Activated T-cell treated with anti-CD3 and anti-CD28 coated beads, Interleukin-2, amount 50 U/mL, for 72 hours (primary cell): ENCODE data around the gene GALNT4. TPM values are rescaled to one million over a fixed set of nuclear protein-coding genes. Genes with fewer than 3 reads are reported as not detected.

Source experiments
- ATAC-seq, 2 donors: fragments of 150-1000 bp; cut with Tn5 transposase; replicated peaks in 1 of 2; 2 replicates each; pipeline ENCODE4 v1.10.0; 2021; ENCODE audit warnings: moderate library complexity in 2 of 2, mild to moderate bottlenecking in 1 of 2
- DNase-seq, 2 donors: peaks; one replicate each; pipeline ENCODE4 v3.0.0; 2021 to 2022; ENCODE audit warnings: mixed read lengths in 1 of 2
- H3K27ac Mint-ChIP-seq: one replicate; pipeline ENCODE4 v1.8.0; 2022; ENCODE audit warnings: mild to moderate bottlenecking, moderate library complexity, mixed read lengths
- H3K27me3 Mint-ChIP-seq: one replicate; pipeline ENCODE4 v1.8.0; 2022; ENCODE audit warnings: low read depth, mixed read lengths
- H3K36me3 Mint-ChIP-seq, 2 donors: one replicate each; pipeline ENCODE4 v1.8.0; 2022; ENCODE audit warnings: mixed read lengths in 2 of 2, mild to moderate bottlenecking in 1 of 2; ENCODE audit not compliant: insufficient read depth in 2 of 2
- H3K4me1 Mint-ChIP-seq: one replicate; pipeline ENCODE4 v1.8.0; 2022; ENCODE audit warnings: low read depth, mixed read lengths
- H3K4me3 Mint-ChIP-seq, 2 donors: one replicate each; pipeline ENCODE4 v1.8.0; 2022; ENCODE audit warnings: mild to moderate bottlenecking in 2 of 2, mixed read lengths in 2 of 2, moderate library complexity in 2 of 2
- H3K9me3 Mint-ChIP-seq, 2 donors: one replicate each; pipeline ENCODE4 v1.8.0; 2022; ENCODE audit warnings: mixed read lengths in 2 of 2
- total RNA-seq, 2 donors: library from RNA; stranded (reverse); gene quantifications; one replicate each; pipeline ENCODE4 v1.2.3, GENCODE V29; 2022

GALNT4 gene
- total RNA-seq, 2 donors from 2014 or later, result 6.7 to 10.6 TPM

- no peak overlapping the region for H3K27ac Mint-ChIP-seq
These were observed 27.1 kb downstream of the GALNT4 start for GRCh38 chr12:89497467-89497866.

DNA sequence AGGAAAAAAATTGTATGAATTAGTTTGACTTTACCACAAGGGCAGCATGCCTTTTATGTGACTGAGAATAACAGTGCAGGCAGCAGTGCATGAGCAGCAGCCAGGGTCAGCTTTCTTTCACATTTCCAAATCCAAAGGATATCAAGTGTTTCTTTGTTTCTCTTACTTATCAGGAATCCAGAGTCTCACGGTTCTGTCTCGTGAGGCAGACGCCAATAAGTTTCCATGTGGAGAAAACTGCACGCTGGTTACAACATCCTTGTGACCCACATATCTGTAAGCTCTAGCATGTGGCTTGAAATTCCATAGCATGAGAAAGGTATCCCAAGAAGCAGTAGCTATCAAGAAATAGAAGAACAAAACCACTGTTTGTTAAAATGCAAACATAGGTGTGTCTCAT is 27.6 kb downstream of the GALNT4 start:
- H3K4me3 Mint-ChIP-seq, result no peak overlapping the region
- H3K9me3 Mint-ChIP-seq, result peaks cover 2 to 3% of the 10 kb centered on the region in 2 donors
- no peaks in the 10 kb centered on the region for H3K27me3 Mint-ChIP-seq
- H3K36me3 Mint-ChIP-seq, result peaks cover 5 to 8% of the 10 kb centered on the region in 2 donors
- DNase-seq, result no peak
- no peak overlapping the region for H3K27ac Mint-ChIP-seq
- peaks cover 25% of the 10 kb centered on the region for H3K4me1 Mint-ChIP-seq
- no peak for ATAC-seq

More at GRCh38 chr12:89497467-89497866, 27.1 kb downstream of the GALNT4 start:
- Mint-ChIP-seq H3K27me3 (no peaks in the 10 kb centered on the region), H3K4me3 (no peak overlapping the region), H3K36me3 (peaks cover 7 to 8% of the 10 kb centered on the region in 2 donors), H3K9me3 (peaks cover 2 to 3% of the 10 kb centered on the region in 2 donors), H3K4me1 (peaks cover 25% of the 10 kb centered on the region)
- ATAC-seq (no peak), DNase-seq (no peak)

DNA sequence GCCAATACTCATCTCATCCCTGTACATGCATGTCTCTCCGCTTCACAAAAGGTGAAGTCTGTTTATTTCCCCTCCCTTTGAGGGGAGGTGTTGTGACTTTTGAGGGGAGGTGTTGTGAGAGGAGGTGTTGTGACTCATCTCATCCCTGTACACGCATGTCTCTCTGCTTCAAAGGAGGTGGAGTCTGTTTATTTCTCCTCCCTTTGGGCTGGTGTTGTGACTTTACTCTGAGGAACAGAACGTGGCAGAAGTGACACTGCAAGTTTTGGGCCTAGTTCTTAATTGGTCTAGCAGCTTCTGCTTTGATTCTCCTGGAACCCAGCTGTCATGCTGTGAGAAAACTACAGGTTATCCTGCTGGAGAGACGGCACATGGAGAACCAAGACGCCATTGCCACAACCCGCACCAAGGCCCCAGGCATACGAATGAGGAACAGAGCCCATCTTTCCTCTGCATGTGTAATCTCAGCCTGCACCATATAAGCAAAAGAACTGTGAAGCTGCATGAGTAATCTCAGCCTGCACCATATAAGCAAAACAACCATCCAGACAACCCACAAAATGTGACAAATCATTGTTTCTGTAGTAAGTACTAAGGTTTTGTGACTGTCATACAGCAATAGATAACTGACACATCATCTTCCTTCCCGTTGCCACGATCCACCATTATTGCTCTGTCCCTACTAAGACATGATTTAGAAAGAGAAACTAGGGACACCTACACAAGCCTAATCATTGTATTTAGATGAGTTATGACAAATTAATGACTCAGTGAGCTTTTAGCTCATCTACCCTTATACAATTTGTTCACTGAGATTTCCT is 30.0 kb downstream of the GALNT4 start:
- Mint-ChIP-seq H3K4me3 (peak overlapping the region; percentile 61 to 72), H3K27me3 (no peaks in the 10 kb centered on the region), H3K27ac (peak overlapping the region; percentile 85), H3K9me3 (peaks cover 2 to 3% of the 10 kb centered on the region in 2 donors), H3K36me3 (peaks cover 8 to 10% of the 10 kb centered on the region in 2 donors), H3K4me1 (peaks cover 25% of the 10 kb centered on the region)
- DNase-seq (peak; percentile 63 to 72), ATAC-seq (peak; percentile 90 to 92)

DNA sequence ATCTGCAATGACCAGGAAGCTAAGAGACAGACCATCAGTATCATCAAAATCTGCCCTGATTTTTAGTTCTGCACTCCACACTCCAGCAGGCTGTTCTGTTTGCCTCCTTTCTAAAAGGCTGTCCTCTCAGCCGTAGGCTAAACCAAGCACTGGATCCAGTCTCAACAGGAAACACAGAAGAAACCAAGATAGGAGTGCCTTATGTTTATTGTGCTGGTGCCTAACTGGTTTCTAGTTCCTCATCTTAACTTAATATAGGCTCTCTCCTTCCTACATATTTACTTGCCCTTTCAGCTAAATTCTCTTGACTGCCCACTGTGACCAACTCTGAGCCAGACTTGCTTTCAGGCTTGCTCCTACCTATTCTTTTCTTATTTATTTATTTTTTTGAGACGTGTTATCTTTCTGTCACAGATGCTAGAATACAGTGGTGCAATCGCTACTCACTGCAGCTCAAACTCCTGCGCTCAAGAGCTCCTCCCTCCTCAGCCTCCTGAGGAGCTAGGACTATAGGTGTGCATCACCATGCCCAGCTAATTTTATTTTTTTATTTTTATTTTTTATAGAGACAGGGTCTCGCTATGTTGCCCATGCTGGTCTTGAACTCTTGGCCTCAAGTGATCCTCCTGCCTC is 30.8 kb downstream of the GALNT4 start:
- Mint-ChIP-seq H3K4me1 (peaks cover 25% of the 10 kb centered on the region), H3K27me3 (no peaks in the 10 kb centered on the region), H3K27ac (peak overlapping the region; percentile 85), H3K36me3 (peaks cover 8 to 10% of the 10 kb centered on the region in 2 donors), H3K9me3 (peaks cover 2 to 3% of the 10 kb centered on the region in 2 donors), H3K4me3 (peak overlapping the region; percentile 61 to 72)
- DNase-seq (no peak), ATAC-seq (no peak)

DNA sequence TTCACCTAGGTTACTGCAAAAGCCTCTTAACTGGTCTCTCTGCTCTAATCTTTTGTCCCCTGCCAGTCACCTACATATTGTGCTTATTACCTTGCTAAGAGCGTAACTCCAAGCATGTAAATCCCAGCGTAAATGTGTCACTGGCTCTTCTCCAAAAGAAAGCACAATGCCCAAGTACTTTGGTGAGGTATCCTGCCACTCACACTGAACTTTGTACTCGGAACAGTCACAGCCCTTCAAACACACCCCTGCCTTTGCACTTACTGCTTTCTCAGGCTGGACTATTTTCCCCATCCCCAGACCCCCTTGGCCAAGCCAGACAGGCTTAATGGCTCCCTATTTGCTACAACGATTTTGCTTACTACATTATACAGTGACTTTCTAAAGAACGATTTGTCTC is 31.7 kb downstream of the GALNT4 start:
- Mint-ChIP-seq H3K4me1 (peaks cover 25% of the 10 kb centered on the region), H3K36me3 (peaks cover 8 to 10% of the 10 kb centered on the region in 2 donors), H3K27ac (peak overlapping the region; percentile 43), H3K9me3 (peaks cover 2 to 3% of the 10 kb centered on the region in 2 donors), H3K4me3 (no peak overlapping the region), H3K27me3 (no peaks in the 10 kb centered on the region)
- DNase-seq (no peak), ATAC-seq (no peak)

DNA sequence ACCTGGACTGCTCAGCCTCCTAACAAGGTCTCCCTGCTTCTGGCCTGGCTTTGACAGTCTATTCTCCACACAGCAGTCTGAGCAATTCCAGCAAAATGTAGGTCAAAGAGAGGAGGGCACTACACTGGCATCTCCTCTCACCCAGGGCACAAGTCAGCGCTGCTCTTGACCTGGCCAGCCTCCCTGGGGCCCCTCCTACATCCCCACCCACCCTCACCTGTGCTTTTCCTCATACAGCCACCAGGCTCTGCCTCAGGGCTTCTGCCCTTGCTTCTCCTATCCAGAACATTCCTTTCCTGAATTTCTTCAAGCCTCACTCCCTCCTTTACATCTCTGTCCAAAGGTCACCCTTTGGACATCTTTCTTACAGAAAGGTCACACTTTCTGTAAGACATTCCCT is 33.7 kb downstream of the GALNT4 start:
- no peak overlapping the region for H3K27ac Mint-ChIP-seq
- peaks cover 2 to 3% of the 10 kb centered on the region in 2 donors for H3K9me3 Mint-ChIP-seq
- H3K36me3 Mint-ChIP-seq, result peaks cover 7 to 8% of the 10 kb centered on the region in 2 donors
- H3K27me3 Mint-ChIP-seq, result no peaks in the 10 kb centered on the region
- peaks cover 22% of the 10 kb centered on the region for H3K4me1 Mint-ChIP-seq
- DNase-seq (no peak), ATAC-seq (no peak)
- H3K4me3 Mint-ChIP-seq, result no peak overlapping the region

- no peak for DNase-seq
- H3K27ac Mint-ChIP-seq, result no peak overlapping the region
- no peak overlapping the region for H3K4me3 Mint-ChIP-seq
- H3K27me3 Mint-ChIP-seq, result no peaks in the 10 kb centered on the region
- H3K4me1 Mint-ChIP-seq, result no peaks in the 10 kb centered on the region
- peaks cover 2 to 4% of the 10 kb centered on the region in 2 donors for H3K36me3 Mint-ChIP-seq
- ATAC-seq, result no peak
- no peaks in the 10 kb centered on the region for H3K9me3 Mint-ChIP-seq
These were observed 38.3 kb downstream of the GALNT4 start for GRCh38 chr12:89486264-89486663.

DNA sequence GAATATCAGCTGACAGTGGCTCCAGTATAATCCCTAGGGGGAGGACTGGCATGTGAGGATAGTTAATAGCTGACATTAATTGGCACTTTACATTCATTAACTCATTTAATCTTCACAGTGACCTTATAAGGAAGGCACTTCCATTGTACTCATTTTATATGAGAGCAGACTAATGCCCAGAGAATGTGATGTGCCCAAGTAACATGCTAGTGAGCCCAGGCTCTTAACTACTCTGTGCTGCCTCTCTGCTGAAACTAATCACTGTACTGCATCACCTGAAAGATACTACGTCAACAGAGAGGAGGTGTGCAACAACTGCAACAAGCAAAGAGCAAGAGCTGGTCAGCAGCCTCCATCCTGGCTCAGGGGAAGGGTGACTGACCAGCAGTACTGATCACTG is 40.1 kb downstream of the GALNT4 start:
- ATAC-seq, result no peak
- H3K9me3 Mint-ChIP-seq, result no peaks in the 10 kb centered on the region
- no peaks in the 10 kb centered on the region for H3K27me3 Mint-ChIP-seq
- H3K4me1 Mint-ChIP-seq, result no peaks in the 10 kb centered on the region
- H3K36me3 Mint-ChIP-seq, result peaks cover 0 to 7% of the 10 kb centered on the region in 2 donors
- no peak overlapping the region for H3K27ac Mint-ChIP-seq
- DNase-seq, result no peak
- H3K4me3 Mint-ChIP-seq, result no peak overlapping the region

DNA sequence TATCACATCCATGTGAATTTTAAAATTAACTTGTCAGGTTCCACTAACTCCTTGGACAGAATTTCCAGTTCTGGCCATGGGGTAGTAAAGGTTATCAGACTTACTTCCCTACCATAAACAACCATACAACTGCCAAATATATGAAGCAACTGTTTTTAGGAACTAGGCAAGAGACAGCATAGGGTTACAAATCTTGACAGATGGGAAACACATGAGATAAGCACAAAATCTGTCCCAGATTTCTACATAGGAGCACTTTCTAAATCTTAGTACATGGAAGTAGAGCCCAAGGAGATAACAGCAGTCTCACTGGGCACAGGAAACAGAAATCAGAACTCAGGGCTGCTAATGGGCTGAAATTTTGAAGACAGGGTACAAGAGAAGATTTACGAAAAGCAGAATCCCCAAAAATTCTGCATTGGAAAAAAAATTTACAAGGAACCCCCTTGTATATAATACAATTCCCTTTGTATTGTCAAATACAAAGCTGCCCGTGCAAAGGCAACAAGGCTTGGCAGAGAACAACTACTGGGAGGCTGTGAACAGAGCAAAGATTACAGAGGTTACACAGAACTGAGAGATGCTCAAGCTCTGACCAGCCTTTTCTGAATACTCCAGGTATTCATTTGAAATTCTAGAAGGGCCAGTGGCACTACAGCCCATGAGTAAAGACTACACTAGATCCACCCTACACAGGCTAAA is 43.2 kb downstream of the GALNT4 start:
- Mint-ChIP-seq H3K27ac (peak overlapping the region; percentile 42), H3K4me3 (no peak overlapping the region), H3K27me3 (no peaks in the 10 kb centered on the region), H3K9me3 (no peaks in the 10 kb centered on the region), H3K4me1 (peaks cover 10% of the 10 kb centered on the region), H3K36me3 (peaks cover 3 to 8% of the 10 kb centered on the region in 2 donors)
- DNase-seq (no peak), ATAC-seq (no peak)

DNA sequence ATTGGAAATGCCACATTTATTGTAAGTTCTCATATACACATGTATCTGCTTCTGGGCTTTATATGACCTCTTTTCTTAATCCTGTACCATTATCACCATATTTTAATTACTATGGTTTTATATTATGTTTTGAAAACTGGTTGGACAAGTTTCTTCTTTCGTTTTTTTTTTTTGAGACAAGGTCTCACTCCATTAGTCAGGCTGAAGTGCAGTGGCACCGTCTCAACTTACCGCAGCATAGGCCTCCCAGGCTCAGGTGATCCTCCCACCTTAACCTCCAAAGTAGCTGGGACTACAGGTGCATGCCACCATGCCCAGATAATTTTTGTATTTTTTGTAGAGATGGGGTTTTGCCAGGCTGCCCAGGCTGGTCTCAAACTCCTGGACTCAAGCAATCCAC is 44.6 kb downstream of the GALNT4 start:
- H3K9me3 Mint-ChIP-seq, result no peaks in the 10 kb centered on the region
- DNase-seq, result no peak
- ATAC-seq, result no peak

DNA sequence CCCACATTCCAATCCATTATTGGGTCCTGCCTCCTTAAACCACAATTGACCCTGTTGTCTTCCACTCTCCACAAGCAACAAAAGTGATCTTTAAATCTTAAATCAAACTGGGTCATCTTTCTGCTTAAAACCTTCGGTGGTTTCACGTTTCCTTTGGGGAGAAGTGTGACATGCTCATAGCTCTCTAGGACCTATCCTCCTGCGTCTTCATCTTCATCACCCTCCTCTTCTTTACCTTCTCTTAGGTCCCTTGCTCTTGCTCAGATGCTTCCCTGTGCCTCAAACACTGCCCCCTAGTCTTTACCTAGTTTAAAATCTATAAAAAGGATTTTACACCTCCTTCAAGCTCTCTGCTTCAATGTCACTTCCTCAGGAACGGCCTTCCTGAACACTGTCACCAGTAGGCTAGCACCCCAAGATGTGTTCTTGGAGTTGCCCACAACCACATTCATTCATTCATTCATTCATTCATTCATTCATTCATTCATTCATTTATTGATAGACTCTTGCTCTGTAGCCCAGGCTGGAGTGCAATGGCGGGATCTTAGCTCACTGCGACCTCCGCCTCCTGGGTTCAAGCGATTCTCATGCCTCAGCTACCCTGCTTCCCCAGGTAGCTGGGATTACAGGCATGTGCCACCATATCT is 46.8 kb downstream of the GALNT4 start:
- DNase-seq (no peak), ATAC-seq (peak in 1 of 2 donors; percentile 32)
- Mint-ChIP-seq H3K4me1 (peaks cover 27% of the 10 kb centered on the region), H3K27me3 (no peaks in the 10 kb centered on the region), H3K9me3 (no peaks in the 10 kb centered on the region), H3K4me3 (peak overlapping the region in 1 of 2 donors; percentile 44), H3K27ac (peak overlapping the region; percentile 51), H3K36me3 (peaks cover 3 to 6% of the 10 kb centered on the region in 2 donors)

More for the DNA sequence above, 44.6 kb downstream of the GALNT4 start:
- no peak overlapping the region for H3K27ac Mint-ChIP-seq
- no peak overlapping the region for H3K4me3 Mint-ChIP-seq
- peaks cover 10% of the 10 kb centered on the region for H3K4me1 Mint-ChIP-seq
- H3K27me3 Mint-ChIP-seq, result no peaks in the 10 kb centered on the region
- H3K36me3 Mint-ChIP-seq, result peaks cover 3 to 8% of the 10 kb centered on the region in 2 donors

GRCh38 chr12:89476904-89477595 is 47.5 kb downstream of the GALNT4 start:
- H3K27me3 Mint-ChIP-seq, result no peaks in the 10 kb centered on the region
- H3K27ac Mint-ChIP-seq, result no peak overlapping the region
- DNase-seq (no peak), ATAC-seq (no peak)
- H3K4me1 Mint-ChIP-seq, result peaks cover 34% of the 10 kb centered on the region
- H3K4me3 Mint-ChIP-seq, result peak overlapping the region in 1 of 2 donors; percentile 44
- no peaks in the 10 kb centered on the region for H3K9me3 Mint-ChIP-seq
- H3K36me3 Mint-ChIP-seq, result peaks cover 3 to 7% of the 10 kb centered on the region in 2 donors
